ENCODE measurements around the gene ZNF433.
"Not testable (repeated sequence)": the region's sequence is repeated elsewhere in the genome, so short reads cannot be mapped to it uniquely, and the experiment has no call there.

Gene ZNF433

GRCh38 chr19:12035220-12036172 lies at the start of gene ZNF433:
ZNF433 (minus strand) TSS chr19:12035679; CDS start chr19:12035539, 140 bp downstream.
- H3K9me3 ChIP-seq (ENCODE audit: insufficient read depth, low read length), result 0 out of 2 replicates have a peak, but pooled peaks cover 2% of the 10 kb centered on the region
- peak within 1 kb of the TSS; percentile 85 for H3K4me3 ChIP-seq (ENCODE audit: insufficient read length, low read depth)
- no peak for TF ChIP-seq SUZ12 (IDR thresholded peaks at IDR 0.05; ENCODE audit: extremely low read depth, insufficient read depth, insufficient read length)
- TF ChIP-seq YY1 (IDR thresholded peaks at IDR 0.05; ENCODE audit: insufficient read depth, insufficient read length), result no peak
- no peak for TF ChIP-seq ZNF274 (IDR thresholded peaks at IDR 0.05; ENCODE audit: low read depth, low read length)
- H3K4me1 ChIP-seq (ENCODE audit: insufficient read depth, insufficient read length), result no peaks in the 10 kb centered on the region
- peaks cover 13% of the 10 kb centered on the region for H3K36me3 ChIP-seq (ENCODE audit: insufficient read depth, insufficient read length, low read length)
- no peaks in the 10 kb centered on the region for H3K27me3 ChIP-seq (ENCODE audit: insufficient read depth, insufficient read length)
- DNase-seq (ENCODE audit: low read depth, low spot score), result peak; percentile 87
- H3K9ac ChIP-seq (ENCODE audit: insufficient read length, low read depth), result peak within 1 kb of the TSS; percentile 92

GRCh38 chr19:12083336-12083735 lies 47.9 kb upstream of the ZNF433 start:
- not testable (repeated sequence) for DNase-seq (ENCODE audit: low read depth, low spot score); H3K9ac ChIP-seq (ENCODE audit: insufficient read length, low read depth); H3K4me3 ChIP-seq (ENCODE audit: insufficient read length, low read depth); H3K27me3 ChIP-seq (ENCODE audit: insufficient read depth, insufficient read length); H3K4me1 ChIP-seq (ENCODE audit: insufficient read depth, insufficient read length)
- H3K36me3 ChIP-seq (ENCODE audit: insufficient read depth, insufficient read length, low read length), result peaks cover 25% of the 10 kb centered on the region
- peaks cover 24% of the 10 kb centered on the region for H3K9me3 ChIP-seq (ENCODE audit: insufficient read depth, low read length)

- Histone ChIP-seq H3K9me3 (ENCODE audit: insufficient read depth, low read length) (peaks cover 80% of the 10 kb centered on the region), H3K27me3 (ENCODE audit: insufficient read depth, insufficient read length) (no peaks in the 10 kb centered on the region), H3K36me3 (ENCODE audit: insufficient read depth, insufficient read length, low read length) (peaks cover 72% of the 10 kb centered on the region), H3K4me1 (ENCODE audit: insufficient read depth, insufficient read length) (no peaks in the 10 kb centered on the region), H3K9ac (ENCODE audit: insufficient read length, low read depth) (no peak overlapping the region), H3K4me3 (ENCODE audit: insufficient read length, low read depth) (no peak overlapping the region)
- no peak for DNase-seq (ENCODE audit: low read depth, low spot score)
- no peak for TF ChIP-seq YY1 (IDR thresholded peaks at IDR 0.05; ENCODE audit: insufficient read depth, insufficient read length)
- TF ChIP-seq ZNF274 (IDR thresholded peaks at IDR 0.05; ENCODE audit: low read depth, low read length), result peak; percentile 86
Observed at GRCh38 chr19:12077375-12077774, 41.9 kb upstream of the ZNF433 start.

GRCh38 chr19:12076331-12076730 lies 40.9 kb upstream of the ZNF433 start:
- not testable (repeated sequence) for H3K4me3 ChIP-seq (ENCODE audit: insufficient read length, low read depth); H3K9ac ChIP-seq (ENCODE audit: insufficient read length, low read depth); H3K4me1 ChIP-seq (ENCODE audit: insufficient read depth, insufficient read length); DNase-seq (ENCODE audit: low read depth, low spot score); H3K27me3 ChIP-seq (ENCODE audit: insufficient read depth, insufficient read length)
- peak; percentile 87 for TF ChIP-seq ZNF274 (IDR thresholded peaks at IDR 0.05; ENCODE audit: low read depth, low read length)
- Histone ChIP-seq H3K36me3 (ENCODE audit: insufficient read depth, insufficient read length, low read length) (peaks cover 72% of the 10 kb centered on the region), H3K9me3 (ENCODE audit: insufficient read depth, low read length) (peaks cover 90% of the 10 kb centered on the region)

GRCh38 chr19:12075538-12076139 lies 40.2 kb upstream of the ZNF433 start:
- no peaks in the 10 kb centered on the region for H3K27me3 ChIP-seq (ENCODE audit: insufficient read depth, insufficient read length)
- peaks cover 90% of the 10 kb centered on the region for H3K9me3 ChIP-seq (ENCODE audit: insufficient read depth, low read length)
- no peak overlapping the region for H3K4me3 ChIP-seq (ENCODE audit: insufficient read length, low read depth)
- H3K9ac ChIP-seq (ENCODE audit: insufficient read length, low read depth), result no peak overlapping the region
- no peak for TF ChIP-seq ZNF274 (IDR thresholded peaks at IDR 0.05; ENCODE audit: low read depth, low read length)
- no peak for TF ChIP-seq SUZ12 (IDR thresholded peaks at IDR 0.05; ENCODE audit: extremely low read depth, insufficient read depth, insufficient read length)
- no peak for TF ChIP-seq YY1 (IDR thresholded peaks at IDR 0.05; ENCODE audit: insufficient read depth, insufficient read length)
- H3K36me3 ChIP-seq (ENCODE audit: insufficient read depth, insufficient read length, low read length), result peaks cover 66% of the 10 kb centered on the region
- no peak for DNase-seq (ENCODE audit: low read depth, low spot score)
- H3K4me1 ChIP-seq (ENCODE audit: insufficient read depth, insufficient read length), result no peaks in the 10 kb centered on the region

GRCh38 chr19:12064590-12065538 lies 29.4 kb upstream of the ZNF433 start, which contains the start of gene ZNF844:
ZNF844 (plus strand) TSS chr19:12064731; CDS start chr19:12064874, 143 bp downstream.
- peaks cover 4% of the 10 kb centered on the region; the same call in 1 of the 2 replicates for H3K9me3 ChIP-seq (ENCODE audit: insufficient read depth, low read length)
- peaks cover 2% of the 10 kb centered on the region for H3K4me1 ChIP-seq (ENCODE audit: insufficient read depth, insufficient read length)
- H3K27me3 ChIP-seq (ENCODE audit: insufficient read depth, insufficient read length), result no peaks in the 10 kb centered on the region
- peak within 1 kb of the TSS; percentile 93 for H3K9ac ChIP-seq (ENCODE audit: insufficient read length, low read depth)
- DNase-seq (ENCODE audit: low read depth, low spot score), result peak; percentile 82
- peak within 1 kb of the TSS; percentile 87 for H3K4me3 ChIP-seq (ENCODE audit: insufficient read length, low read depth)
- TF ChIP-seq YY1 (IDR thresholded peaks at IDR 0.05; ENCODE audit: insufficient read depth, insufficient read length) (no peak), ZNF274 (IDR thresholded peaks at IDR 0.05; ENCODE audit: low read depth, low read length) (no peak), SUZ12 (IDR thresholded peaks at IDR 0.05; ENCODE audit: extremely low read depth, insufficient read depth, insufficient read length) (no peak)
- peaks cover 6% of the 10 kb centered on the region for H3K36me3 ChIP-seq (ENCODE audit: insufficient read depth, insufficient read length, low read length)
